Body of pancreas (tissue), 4 donors: Measurements from ENCODE around the gene RHEX. TPM values are rescaled to one million over a fixed set of nuclear protein-coding genes. Genes with fewer than 3 reads are reported as not detected.
A peak's percentile ranks its signal among the peaks of the same experiment; 100 is the strongest.

Source experiments
- ATAC-seq: fragments of 150-250 bp; one replicate; pipeline ENCODE4 v1.9.1; 2016
- DNase-seq, 4 donors: peaks; one replicate each; pipeline ENCODE4 v3.0.0-alpha.2; 2019
- H3K27ac ChIP-seq, 4 donors: fragments of 200-600 bp; sonication (generic); 1 replicate in 3 of 4; 2 replicates in 1 of 4; pipeline versions ENCODE4 v1.5.1 to v1.6.1; 2016 to 2019; ENCODE audit warnings: mild to moderate bottlenecking in 1 of 4, mixed read lengths in 1 of 4, moderate library complexity in 1 of 4
- H3K27me3 ChIP-seq, 2 donors: fragments of 200-600 bp; sonication (generic); one replicate each; pipeline ENCODE4 v1.6.0; 2016; ENCODE audit warnings: mild to moderate bottlenecking in 1 of 2
- H3K36me3 ChIP-seq, 2 donors: fragments of 200-600 bp; sonication (generic); replicated peaks in 1 of 2; 2 replicates each; pipeline ENCODE4 v1.5.1; 2016; ENCODE audit warnings: low read depth in 2 of 2; ENCODE audit not compliant: insufficient read depth in 1 of 2
- H3K4me1 ChIP-seq: fragments of 200-600 bp; sonication (generic); one replicate; pipeline ENCODE4 v1.6.0; 2016
- H3K4me3 ChIP-seq, 2 donors: fragments of 200-600 bp; sonication (generic); 1 replicate in 1 of 2; 2 replicates in 1 of 2; pipeline ENCODE4 v1.5.1; 2016 to 2019
- H3K9me3 ChIP-seq, 3 donors: fragments of 200-600 bp; sonication (generic); 1 replicate in 2 of 3; 2 replicates in 1 of 3; pipeline ENCODE4 v1.5.1; 2016
- POLR2A ChIP-seq, 3 donors: fragments of 450-650 bp; IDR thresholded peaks; one replicate each; pipeline ENCODE4 v1.6.1; 2016; ENCODE audit warnings: antibody characterized with exemption in 3 of 3, mild to moderate bottlenecking in 2 of 3
- WGBS, 2 donors: methylation state at CpG; one replicate each; pipeline ENCODE4 v1.1.5; 2017; 5-methylcytosine and 5-hydroxymethylcytosine counted together
- intact Hi-C: fragments of 100-400 bp; cut with DNase I; formaldehyde crosslinking; loops from one replicate; pipeline ENCODE4 v1.15.1; 2023
- total RNA-seq, 2 donors: library from RNA; depleted of rRNA; stranded (reverse); fragments of >200 nt; gene quantifications; one replicate each; pipeline ENCODE4 v1.1.0, GENCODE V29; 2016
- TF ChIP-seq, protein P1 (sequence below), 7 experiments: fragments of 450-650 bp in 4 of 7; fragments of 200-600 bp in 3 of 7; sonication (generic) in 3 of 7; IDR thresholded peaks; one replicate each; pipeline ENCODE4 v1.5.1; 2016 to 2019; ENCODE audit warnings: antibody characterized with exemption in 7 of 7

The RHEX gene
- total RNA-seq, 2 donors from 2014 or later, result 0.52 TPM; not detected in 1

DNA sequence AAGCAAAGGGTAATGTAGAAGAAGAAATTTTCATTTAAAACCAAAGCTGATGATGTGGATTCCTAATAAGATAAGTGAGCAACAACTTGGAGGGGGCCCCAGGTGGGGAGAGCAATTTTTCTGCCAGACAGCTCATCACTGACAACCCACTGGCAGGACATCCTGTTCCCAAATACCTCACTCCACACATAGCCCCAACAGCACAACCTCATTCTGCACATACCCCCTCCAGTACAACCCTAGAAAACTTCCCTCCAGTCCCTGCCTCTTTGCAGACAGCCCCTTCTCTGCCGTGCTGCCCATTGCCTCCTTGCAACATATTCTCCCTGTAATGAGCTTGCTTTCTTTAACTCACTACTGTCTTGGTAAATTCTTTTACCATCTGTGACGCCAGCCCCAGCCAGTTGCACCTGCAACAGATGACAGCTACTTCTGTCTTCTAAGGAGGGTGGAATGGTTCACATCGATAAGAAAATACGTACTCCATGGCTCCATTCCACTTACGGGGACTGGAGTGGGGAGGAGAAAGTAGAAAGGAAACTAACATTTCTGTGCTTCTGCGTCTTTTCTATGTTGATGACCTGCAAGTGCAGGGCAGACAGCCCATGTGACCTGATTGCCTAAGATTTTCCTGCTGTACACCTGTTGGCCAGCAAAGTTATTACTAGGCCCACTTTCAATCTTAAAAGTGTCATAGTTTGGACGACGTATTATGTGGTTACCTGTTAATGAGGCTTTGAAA is 14.7 kb downstream of the RHEX start:
- no peak for DNase-seq
- peaks cover 8% of the 10 kb centered on the region for H3K4me1 ChIP-seq
- 35 to 52% methylated on average over 8 of the region's 8 CpGs for WGBS, 2 donors
- ATAC-seq, result peak; percentile 63
- peak overlapping the region in 1 of 4 donors; percentile 12 for H3K27ac ChIP-seq
- H3K36me3 ChIP-seq, result no peaks in the 10 kb centered on the region
- no peak for TF ChIP-seq POLR2A (IDR thresholded peaks at IDR 0.05)
- TF ChIP-seq, protein P1, sequence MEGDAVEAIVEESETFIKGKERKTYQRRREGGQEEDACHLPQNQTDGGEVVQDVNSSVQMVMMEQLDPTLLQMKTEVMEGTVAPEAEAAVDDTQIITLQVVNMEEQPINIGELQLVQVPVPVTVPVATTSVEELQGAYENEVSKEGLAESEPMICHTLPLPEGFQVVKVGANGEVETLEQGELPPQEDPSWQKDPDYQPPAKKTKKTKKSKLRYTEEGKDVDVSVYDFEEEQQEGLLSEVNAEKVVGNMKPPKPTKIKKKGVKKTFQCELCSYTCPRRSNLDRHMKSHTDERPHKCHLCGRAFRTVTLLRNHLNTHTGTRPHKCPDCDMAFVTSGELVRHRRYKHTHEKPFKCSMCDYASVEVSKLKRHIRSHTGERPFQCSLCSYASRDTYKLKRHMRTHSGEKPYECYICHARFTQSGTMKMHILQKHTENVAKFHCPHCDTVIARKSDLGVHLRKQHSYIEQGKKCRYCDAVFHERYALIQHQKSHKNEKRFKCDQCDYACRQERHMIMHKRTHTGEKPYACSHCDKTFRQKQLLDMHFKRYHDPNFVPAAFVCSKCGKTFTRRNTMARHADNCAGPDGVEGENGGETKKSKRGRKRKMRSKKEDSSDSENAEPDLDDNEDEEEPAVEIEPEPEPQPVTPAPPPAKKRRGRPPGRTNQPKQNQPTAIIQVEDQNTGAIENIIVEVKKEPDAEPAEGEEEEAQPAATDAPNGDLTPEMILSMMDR (IDR thresholded peaks at IDR 0.05), result peak in 3 of 7 experiments; percentile 12 to 25 (median 24)
- no peaks in the 10 kb centered on the region for H3K27me3 ChIP-seq
- no peak overlapping the region for H3K4me3 ChIP-seq
- no peaks in the 10 kb centered on the region for H3K9me3 ChIP-seq
- intact Hi-C loops, result no loop called here

DNA sequence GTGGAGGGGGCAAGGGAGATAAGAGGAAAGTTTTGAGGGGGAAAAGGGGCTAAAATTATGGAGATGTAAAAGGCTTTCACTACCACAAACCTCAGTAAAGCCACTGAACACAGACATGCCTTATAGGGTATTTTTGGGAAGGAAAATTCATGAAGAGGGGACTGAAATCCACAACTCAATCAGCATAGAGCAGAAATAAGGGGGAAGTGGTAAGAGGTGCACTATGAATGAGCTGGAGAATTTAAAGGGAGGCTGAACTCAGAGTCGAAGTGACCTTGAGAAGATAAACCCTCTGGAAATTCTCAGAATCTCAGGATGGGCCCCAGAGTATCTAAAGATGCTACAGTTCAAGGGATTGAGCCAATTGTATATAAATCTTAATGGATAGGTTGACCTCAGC is 15.3 kb downstream of the RHEX start:
- no peak for TF ChIP-seq POLR2A (IDR thresholded peaks at IDR 0.05)
- TF ChIP-seq, protein P1 (IDR thresholded peaks at IDR 0.05), result no peak
- Histone ChIP-seq H3K36me3 (no peaks in the 10 kb centered on the region), H3K4me1 (peaks cover 8% of the 10 kb centered on the region), H3K27me3 (no peaks in the 10 kb centered on the region), H3K9me3 (no peaks in the 10 kb centered on the region), H3K27ac (peak overlapping the region in 1 of 4 donors; percentile 12), H3K4me3 (no peak overlapping the region)
- 6 to 31% methylated on average over 1 of the region's 1 CpG for WGBS, 2 donors
- intact Hi-C loops, result no loop called here
- ATAC-seq, result no peak
- DNase-seq, result no peak

DNA sequence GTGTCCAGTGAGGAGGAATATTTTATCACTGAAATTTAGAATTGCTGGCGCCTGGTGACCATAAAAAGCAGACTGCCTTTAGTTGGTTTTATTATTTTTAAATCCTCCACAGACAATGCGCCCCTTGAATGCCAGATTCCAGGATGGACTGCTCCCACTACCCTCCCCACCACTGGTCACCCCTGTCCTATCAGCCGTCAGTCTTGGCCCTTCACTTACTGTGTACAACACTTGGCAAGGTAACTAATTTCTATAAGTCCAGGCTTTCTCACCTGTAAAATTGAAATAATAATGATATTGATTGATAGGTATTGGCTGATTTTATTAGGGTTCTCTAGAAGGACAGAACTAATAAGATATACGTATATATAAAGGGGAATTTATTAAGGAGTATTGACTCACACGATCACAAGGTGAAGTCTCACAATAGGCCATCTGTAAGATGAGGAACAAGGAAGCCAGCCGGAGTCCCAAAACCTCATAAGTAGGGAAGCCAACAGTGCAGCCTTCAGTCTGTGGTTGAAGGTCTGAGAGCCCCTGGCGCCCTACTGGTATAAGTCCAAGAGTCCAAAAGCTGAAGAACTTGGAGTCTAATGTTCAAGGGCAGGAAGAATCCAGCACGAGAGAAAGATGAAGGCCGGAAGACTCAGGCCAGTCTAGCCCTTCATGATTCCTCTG is 17.8 kb downstream of the RHEX start:
- no peak for ATAC-seq
- TF ChIP-seq, protein P1 (IDR thresholded peaks at IDR 0.05), result no peak
- TF ChIP-seq POLR2A (IDR thresholded peaks at IDR 0.05), result no peak
- Histone ChIP-seq H3K27me3 (no peaks in the 10 kb centered on the region), H3K4me3 (no peak overlapping the region), H3K27ac (no peak overlapping the region), H3K9me3 (no peaks in the 10 kb centered on the region), H3K4me1 (peaks cover 8% of the 10 kb centered on the region), H3K36me3 (no peaks in the 10 kb centered on the region)
- DNase-seq, result no peak
- WGBS, 2 donors, result 83 to 84% methylated on average over 9 of the region's 9 CpGs
- intact Hi-C loops, result no loop called here

DNA sequence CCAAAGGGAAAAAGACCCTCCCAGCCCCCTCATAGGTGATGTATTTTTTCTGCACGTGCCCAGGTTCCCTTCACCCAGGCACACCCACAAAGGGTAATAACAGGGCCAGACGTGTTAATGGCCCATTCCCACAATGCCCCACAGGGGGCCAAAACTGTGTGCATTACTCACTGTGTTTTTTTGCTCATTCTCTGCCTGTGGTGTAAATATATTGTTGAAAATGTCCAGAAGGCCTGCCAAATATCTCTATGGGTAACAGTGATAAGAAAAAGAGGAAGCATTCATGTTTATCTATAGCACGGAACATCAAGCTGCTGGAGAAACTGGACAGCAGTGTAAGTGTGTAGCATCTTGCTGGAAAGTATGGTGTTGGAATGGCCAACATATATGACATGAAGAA is 21.9 kb downstream of the RHEX start:
- Histone ChIP-seq H3K27me3 (no peaks in the 10 kb centered on the region), H3K4me3 (no peak overlapping the region), H3K9me3 (no peaks in the 10 kb centered on the region), H3K36me3 (no peaks in the 10 kb centered on the region), H3K4me1 (no peaks in the 10 kb centered on the region), H3K27ac (no peak overlapping the region)
- ATAC-seq, result no peak
- 32 to 51% methylated on average over 3 of the region's 3 CpGs for WGBS, 2 donors
- intact Hi-C loops, result no loop called here
- TF ChIP-seq, protein P1 (IDR thresholded peaks at IDR 0.05), result no peak
- TF ChIP-seq POLR2A (IDR thresholded peaks at IDR 0.05), result no peak
- no peak for DNase-seq
